ENCODE measurements around the gene CC2D2A.

Gene CC2D2A

DNA sequence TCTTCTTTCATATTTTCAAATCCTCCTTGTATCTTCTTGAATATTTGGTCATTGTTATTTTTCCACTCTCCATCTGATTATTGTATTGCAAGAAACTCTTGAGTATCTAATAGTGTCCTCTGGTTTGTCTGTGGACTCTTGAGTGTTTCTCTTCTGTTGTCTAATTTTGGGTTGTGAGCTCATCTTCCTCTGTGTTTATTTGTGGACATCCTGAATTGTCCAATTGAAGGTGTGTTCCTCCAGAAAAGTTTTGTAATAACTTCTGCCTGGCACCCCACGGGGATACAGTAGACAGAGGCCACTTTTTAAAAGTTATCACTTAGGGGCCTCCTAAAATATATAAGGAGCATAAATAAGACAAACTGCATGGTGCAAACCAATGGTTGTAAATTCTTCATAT, 3.1 kb upstream of the CC2D2A start:
- DNase-seq (ENCODE audit: low spot score), result no peak

DNA sequence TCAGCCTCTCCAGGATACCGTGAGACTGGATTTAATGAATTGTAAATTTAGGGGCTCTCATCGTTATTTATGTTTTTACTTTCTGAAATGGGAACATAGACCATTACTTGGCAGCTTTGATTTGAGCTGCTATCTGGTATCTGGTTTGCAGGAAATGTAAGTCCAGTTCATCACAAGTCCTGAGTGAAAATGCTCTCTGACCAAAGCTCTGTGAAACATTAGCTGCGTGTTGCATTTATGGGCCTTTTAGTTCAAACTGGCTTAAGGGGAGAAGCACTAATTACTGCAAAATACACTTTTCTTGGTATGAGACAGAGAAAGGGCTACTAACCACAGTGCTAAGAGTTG, 420 bp downstream of the CC2D2A start:
- DNase-seq (ENCODE audit: low spot score), result no peak

DNA sequence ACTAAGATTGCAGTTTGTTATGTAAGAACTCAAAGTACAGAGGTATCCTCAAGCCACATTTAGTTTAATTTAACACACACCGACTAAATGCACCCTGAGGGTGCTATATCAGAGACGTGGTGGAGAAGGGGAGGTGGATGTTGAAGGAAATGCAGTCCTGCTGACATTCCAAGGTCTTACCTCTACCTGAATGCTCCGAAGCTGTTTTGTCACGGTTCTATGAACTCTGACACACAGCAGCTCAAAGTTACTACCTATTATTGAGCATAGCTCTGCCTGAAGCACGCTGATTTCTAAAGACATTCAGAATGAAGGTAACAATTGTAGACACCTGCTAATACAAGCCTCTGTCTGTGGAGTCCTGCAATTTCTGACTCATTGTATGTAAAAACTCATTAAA, 6.7 kb downstream of the CC2D2A start:
- DNase-seq (ENCODE audit: low spot score), result no peak

DNA sequence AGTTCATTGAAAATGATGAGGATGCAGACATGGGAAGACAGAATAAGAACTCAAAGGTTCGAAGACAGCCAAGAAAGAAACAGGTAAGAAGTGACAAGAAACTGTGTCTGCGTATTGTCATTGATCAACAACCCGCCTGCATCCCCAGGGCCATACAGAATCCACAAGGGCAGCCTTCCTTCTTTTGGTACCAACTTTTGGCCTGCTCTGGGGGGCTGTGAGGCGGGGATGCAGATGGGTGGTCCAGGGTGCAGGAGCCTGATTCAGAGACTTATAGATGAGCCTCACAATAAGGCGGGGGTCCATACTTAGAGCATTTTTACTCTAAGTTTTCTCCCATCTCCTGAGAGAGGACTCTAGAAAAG, 9.0 kb downstream of the CC2D2A start:
- no peak for DNase-seq (ENCODE audit: low spot score)

DNA sequence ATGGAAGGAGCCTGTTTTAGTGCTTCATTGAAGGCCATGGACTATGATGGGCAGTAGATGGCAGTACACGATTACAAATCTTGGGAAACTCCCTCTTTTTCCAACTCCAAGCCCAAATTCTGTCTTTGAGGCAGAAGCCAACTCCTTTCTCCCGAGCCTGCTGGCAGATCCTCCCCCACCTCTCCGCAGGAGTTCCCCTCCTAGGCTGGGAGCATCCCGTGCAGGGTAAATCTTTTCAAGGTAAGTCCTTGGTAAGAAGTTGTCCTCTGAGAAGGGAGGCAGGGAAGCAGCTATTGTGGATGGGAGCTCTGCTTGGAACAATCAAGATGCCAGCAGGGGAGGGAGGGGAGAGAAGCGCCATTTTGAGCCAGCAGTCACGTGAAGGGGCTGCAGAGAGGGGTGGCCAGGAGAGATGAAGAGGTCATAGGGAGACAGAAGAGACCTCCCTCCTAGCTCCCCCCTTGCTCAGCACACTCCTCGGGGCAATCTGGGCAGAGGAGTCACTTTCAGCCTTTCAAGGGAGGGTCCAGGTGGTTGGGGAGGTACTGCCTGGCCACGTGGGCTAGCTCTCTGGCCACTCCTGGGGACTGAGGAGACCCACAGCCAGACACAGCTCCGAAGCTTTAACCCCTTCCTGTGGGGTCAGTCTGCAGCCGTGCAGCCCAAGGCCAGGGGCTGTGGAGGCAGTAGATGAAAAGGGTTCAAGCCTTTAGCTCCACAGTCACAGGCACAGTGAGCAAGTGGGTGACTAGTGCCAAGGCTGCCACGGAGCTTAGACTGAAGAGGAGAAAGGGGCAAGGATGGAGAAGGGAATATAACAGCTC, 9.6 kb downstream of the CC2D2A start:
- DNase-seq (ENCODE audit: low spot score), result peak; percentile 89

DNA sequence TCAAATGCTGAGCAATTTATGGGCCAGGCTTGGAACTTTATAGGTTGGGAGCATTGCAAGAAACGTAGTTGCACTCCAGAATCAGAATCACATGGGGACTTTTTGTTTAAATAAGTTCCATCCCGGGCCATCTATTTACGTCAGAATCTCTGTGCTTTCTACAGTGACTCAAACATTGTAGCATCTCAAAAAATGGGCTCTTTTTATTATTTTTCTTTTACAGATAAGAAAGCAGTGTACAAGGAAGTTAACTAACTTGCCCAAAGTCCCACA, 10.2 kb downstream of the CC2D2A start:
- no peak for DNase-seq (ENCODE audit: low spot score)

DNA sequence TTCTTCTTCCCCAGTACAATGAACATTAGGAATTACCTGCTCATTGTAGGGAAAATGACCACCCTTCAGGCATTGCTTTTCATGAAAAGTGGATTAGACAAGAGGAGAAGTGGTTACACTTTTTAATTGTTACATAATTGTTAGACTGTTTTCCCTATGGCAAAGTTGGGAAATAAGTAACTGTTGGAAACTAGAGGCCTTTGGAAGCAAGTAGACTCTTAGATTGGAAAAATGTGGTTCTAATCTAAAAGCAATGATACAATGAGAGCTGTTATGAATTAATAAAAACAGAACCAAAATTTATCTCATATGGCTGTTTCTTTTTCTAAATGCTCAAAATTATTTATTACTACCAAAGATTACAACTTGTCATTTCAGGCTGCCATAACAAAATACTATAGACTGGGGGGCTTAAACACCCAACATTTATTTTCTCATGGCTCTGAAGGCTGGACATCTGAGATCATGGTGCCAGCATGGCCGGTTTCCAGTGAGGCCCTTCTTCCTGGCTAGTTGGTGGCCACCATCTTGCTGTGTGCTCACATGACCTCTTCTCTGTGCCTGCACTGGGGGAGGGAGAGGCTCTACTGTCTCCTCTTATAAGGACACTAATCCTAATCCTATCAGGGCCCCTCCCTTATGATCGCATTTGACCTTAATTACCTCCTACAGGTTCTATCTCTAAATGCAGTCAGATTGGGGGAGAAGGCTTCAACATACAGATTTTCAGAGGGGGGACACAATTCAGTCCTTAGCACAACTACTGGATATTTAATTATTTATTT, 12.5 kb downstream of the CC2D2A start:
- DNase-seq (ENCODE audit: low spot score), result no peak

DNA sequence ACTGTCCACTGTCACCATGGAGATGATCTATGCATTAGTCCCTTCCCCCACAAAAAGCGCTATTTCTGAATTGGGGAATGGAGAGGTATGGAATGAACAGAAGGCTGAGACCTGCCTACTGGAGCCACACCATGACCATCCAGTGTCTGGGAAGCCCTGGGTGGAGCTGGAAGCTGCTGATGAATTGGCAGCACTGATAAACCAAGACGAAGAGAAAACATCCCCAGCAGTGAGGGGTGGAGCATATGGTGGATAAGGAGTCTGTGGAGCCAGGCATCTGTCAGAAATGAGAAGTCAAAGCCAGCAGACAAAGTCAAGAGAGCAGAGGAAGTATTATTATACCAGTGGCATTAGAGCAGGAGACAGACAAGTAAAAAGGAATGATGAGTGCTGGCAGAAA, 13.2 kb downstream of the CC2D2A start:
- DNase-seq (ENCODE audit: low spot score), result no peak

DNA sequence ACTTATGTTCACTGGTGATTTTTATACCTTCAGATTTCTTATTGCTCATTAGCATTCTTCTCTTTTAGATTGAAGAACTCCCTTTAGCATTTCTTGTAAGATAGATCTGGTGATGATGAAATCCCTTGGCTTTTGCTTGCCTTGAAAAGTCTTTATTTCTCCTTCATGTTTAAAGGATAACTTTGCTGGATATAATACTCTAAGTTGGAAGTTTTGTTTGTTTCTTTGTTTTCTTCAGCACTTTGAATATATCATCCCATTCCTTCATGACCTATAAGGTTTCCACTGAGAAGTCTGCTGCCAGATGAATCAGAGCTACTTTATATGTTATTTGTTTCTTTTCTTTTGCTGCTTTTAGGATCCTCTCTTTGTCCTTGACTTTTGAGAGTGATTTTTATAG, 18.5 kb downstream of the CC2D2A start:
- DNase-seq (ENCODE audit: low spot score), result no peak

DNA sequence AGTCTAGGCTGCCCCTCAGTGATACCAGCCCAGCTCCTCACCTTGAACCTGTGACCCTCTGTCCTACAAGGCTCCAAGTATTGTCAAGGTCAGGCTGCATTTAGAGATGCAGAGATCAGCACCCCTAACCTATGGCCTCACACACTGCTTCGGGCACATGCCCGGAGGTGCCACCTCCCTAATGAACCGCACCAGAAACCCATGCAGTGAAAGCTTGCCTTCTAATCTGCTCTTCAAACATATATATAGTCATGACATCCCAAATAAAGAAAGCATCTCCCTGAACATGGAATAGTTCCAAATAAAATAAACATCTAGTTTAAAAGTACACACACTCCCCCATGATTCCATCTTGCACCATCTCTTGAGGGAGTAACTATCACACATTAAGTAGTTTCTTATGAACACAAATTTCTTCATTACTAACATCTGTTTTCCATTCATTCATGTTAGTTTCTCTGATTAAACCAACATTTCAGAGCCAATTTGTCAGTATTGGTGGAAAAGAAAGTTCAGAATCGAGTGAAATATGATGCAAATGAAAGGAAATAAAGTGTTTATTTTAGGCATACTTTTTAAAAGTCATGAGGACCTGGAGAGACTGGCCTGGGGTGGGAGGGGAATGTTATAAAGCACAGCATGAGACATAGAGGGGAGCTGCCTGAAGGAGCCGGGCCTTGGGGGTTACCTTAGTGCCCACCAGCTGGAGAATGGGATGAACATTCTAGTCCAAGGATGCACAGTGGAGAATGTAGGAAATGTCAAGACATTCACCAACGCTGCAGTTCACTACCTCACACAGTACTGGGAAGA, 19.2 kb downstream of the CC2D2A start:
- DNase-seq (ENCODE audit: low spot score), result no peak

DNA sequence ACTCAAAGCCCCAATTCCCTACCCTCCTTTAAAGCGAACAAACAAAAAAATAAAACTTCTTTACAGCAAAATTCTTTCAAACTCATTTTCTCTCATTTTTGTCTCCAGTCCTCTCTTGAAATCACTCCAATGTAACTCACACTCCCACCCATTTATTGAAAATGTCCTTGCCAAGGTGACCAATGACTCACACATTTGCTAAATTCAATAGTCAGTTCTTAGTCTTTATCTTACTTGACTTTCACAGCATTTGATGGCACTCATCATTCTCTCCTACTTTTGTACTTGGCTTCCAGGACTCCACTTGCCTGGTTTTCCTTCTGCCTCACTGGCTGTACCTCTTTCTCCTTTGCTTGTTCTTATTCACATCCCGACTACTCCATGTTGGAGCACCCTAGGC, 19.9 kb downstream of the CC2D2A start:
- DNase-seq (ENCODE audit: low spot score), result no peak

DNA sequence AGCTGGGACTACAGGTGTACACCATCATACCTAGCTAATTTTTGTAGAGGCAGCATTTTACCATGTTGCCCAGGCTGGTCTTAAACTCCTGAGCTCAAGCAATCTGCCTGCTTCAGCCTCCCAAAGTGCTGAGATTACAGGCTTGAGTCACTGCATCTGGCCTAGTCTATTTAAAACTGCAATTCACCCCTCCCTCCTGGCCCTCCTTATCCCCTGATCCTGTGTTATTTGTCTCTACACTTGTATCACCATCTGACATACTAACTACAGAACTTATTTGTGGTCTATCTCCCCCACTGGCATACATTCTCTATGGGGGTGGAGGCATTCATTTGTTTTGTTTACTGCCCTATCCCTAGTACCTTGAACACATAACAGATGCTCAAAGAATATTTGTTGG, 23.7 kb downstream of the CC2D2A start:
- no peak for DNase-seq (ENCODE audit: low spot score)

DNA sequence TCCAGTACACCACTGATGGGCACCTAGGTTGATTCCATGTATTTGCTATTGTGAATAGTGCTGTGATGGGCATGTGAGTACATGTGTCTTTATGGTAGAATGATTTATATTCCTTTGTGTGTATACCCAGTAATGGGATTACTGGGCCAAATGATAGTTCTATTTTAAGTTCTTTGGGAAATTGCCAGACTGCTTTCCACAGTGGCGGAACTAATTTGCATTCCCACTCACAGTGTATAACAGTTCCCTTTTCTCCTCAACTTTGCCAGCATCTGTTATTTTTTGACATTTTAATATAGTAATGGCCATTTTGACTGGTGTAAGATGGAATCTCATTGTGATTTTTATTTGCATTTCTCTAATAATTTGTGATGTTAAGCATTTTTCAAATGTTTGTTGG, 25.9 kb downstream of the CC2D2A start:
- DNase-seq (ENCODE audit: low spot score), result no peak

DNA sequence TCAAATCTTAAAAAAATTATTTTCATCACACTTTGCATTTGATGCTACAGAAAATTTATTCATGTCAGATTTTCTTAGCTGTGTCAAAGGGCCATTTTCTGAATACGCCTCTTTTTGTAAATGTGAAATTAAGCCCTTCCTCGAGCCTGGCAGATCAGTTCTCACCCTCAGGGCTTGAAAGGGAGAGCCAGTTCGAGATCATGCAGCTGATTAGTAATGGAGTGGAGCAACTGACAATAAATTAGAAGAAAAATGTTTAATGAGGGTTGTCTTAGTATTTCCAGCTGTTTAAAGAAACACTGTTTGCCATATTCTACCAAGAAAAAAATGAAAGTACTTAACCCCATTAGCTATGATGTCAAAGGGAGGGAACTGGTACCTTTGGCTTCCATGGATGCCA, 28.7 kb downstream of the CC2D2A start:
- DNase-seq (ENCODE audit: low spot score), result no peak

DNA sequence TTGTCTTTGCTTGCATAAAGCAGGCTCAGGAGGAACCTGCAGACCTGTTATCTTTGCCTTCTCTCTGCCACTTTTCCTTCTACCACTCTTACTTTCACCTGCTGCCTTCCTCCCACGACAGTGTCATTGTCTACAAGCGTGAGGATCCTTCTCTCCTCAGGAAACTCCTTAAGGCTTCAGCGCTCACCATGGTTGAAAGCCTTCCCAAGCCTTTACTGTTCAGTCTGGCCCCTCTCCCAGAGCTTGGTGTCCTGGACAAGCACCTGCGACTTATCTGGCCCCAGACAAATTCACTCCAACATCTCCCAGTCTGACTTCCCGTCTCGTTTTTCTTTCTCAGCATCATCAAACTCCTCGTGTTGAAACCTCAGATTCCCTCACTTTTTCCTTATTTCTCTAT, 31.0 kb downstream of the CC2D2A start:
- DNase-seq (ENCODE audit: low spot score), result no peak

DNA sequence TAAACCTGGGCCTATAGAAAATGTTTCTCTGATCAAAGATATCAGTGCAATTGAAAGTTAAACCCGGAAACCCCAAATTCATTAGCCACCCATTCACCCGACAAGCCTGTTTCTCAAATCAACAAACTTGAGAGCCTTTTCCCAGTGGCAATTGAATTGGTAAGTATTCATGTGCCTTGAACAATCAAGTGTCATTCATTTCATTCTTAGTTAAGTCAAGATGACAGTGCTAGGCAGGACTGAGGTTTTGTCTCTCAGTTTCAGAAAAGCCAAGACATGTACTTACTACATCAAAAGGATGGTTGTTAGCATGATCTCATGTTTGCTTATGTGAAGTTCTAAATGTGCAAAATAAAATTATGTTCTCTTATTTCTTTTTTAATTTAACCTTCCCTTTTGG, 32.3 kb downstream of the CC2D2A start:
- no peak for DNase-seq (ENCODE audit: low spot score)

DNA sequence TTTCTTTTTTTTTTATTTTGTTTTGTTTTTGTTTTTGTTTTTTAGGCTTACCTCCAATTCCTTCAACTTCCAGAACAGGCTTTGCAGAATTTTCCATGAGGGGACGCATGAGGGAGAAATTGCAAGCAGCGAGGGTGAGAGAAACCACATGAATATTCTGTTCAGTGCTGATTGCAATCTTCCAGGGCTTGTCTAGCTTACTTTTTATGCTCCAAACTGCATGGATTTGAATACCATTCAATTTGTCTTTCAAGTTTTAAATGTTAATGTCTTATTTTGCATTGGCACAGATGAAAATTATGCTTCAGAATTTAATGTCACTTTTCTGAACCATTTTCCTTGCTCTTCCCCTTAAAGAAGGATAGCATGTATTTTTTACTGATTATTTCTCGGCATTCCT, 32.7 kb downstream of the CC2D2A start:
- no peak for DNase-seq (ENCODE audit: low spot score)

DNA sequence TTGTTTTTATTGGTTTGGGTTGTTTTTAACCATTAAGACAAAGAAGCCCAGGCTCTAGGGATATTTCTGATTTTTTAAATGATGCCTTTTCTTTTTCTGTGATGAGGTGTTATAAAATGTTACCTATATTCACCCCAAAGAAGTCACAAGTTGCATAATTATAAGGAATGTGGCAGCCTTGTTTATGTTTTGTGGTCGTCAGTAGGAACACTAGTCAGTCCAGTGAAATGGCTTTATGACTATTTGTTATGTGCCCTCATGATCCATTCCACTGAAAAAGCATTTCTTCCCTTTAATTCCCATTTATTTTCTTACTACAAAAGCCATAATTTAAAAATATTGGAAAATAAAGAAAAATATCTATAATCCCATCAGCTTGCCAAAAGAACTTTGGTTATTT, 34.4 kb downstream of the CC2D2A start:
- no peak for DNase-seq (ENCODE audit: low spot score)

DNA sequence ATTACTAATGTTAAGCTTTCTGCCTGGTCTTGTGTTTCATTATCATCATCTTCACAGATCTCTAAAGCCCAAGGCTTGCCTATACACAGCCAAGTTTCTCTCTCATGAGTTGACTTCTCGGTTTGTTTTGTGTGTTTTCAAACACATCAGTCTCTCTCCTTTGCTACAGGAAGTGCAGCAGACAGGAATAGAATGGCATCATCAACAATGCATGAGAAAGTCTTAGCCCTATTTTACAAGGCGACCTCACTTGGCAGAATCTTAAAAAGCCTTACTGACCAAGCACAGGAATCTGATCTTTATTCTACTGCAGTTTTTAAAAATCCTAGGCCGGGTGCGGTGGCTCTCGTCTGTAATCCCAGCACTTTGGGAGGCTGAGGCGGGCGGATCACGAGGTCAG, 36.8 kb downstream of the CC2D2A start:
- DNase-seq (ENCODE audit: low spot score), result no peak

DNA sequence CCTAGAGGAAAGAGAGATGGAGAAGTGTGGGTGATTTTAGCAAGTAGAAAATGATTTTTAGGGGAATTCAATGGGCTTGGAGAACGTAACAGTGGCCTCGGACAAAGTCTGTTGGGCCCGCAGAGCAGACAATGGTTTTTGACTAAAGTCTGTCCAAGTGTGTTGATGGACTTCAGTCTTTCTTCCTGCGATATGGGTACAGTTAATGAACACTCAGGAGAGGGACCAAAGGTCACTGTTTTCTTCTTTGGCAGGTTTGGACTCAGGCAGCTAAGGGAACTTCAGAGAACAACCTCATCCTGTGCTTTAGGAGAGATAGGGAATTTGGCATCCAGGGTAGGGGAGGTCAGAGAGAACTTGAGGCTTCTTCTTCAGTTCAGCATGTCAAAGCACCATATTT, 38.0 kb downstream of the CC2D2A start:
- DNase-seq (ENCODE audit: low spot score), result no peak

DNA sequence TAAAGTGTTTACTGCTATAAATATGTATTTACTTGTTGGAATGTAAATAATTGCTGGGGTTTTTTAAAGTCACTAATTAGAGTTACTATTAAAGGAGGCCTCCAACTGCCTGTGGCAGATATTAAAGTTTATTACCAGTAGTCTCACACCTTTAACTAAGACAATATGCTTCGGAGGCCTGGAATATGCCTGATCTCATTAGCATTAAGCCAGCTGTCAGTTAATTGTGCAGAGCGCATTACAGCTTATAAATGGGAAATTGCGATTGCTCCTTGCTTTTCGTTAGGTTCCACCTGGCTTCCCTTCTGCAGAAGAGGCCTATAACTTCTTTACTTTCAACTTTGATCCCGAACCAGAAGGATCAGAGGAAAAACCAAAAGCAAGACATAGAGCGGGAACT, 41.3 kb downstream of the CC2D2A start:
- no peak for DNase-seq (ENCODE audit: low spot score)

DNA sequence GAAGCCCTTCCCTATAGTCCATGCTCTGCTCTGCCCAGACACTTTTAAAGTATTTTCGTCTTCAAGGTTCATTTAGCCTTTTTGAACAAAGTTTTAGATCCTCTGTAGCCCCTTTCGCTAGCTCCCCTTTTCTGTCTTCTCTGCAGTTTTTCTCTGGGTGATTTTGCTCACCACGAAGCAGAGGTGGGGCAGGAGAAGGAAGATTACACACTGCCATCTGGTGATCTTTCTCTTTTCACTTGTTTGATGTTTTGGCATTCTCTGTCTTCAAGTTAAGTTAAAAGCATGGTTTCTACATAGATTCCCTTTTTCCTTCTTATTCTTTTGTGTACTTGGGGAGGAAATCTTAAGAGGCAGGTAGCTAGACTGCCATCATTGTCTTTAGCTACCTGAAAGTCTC, 43.9 kb downstream of the CC2D2A start:
- no peak for DNase-seq (ENCODE audit: low spot score)

DNA sequence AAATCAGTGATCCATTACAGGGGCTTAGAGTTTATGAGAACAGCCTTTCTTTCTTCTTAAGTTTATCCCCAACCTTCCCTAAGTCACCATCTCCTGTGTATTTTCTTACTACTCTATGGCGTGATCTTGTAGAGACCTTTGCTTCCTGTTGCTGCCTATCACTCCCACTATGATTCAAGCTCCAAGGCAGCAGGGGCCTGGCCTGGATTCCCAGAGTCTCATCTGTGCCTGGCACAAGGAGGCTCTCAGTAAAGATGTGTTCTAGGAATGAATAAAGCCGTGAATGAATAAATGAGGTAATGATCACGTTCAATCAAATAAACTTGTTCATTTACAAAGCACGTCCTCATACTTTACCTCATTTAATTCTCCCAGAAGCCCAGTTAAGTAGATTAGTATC, 45.4 kb downstream of the CC2D2A start:
- no peak for DNase-seq (ENCODE audit: low spot score)
